Lower leg skin (tissue), 3 donors: Measurements from ENCODE around the gene CD99.

Source experiments
- CTCF ChIP-seq, 3 donors: fragments of 450-650 bp; IDR thresholded peaks; one replicate each; pipeline ENCODE4 v1.5.1; 2016; ENCODE audit warnings: antibody characterized with exemption in 3 of 3, mild to moderate bottlenecking in 3 of 3, moderate library complexity in 2 of 3
- POLR2A ChIP-seq, 2 donors: fragments of 450-650 bp; IDR thresholded peaks; one replicate each; pipeline ENCODE4 v1.6.1; 2016 to 2017; ENCODE audit warnings: antibody characterized with exemption in 2 of 2, mild to moderate bottlenecking in 1 of 2, moderate library complexity in 1 of 2

- TF ChIP-seq CTCF (IDR thresholded peaks at IDR 0.05): no peak
- TF ChIP-seq POLR2A (IDR thresholded peaks at IDR 0.05): no peak
Measured at GRCh38 chrX:2691543-2692220, 587 bp downstream of the CD99 start.
